OCI-LY7 (cell line): ENCODE data around the gene RASAL1. TPM values are rescaled to one million over a fixed set of nuclear protein-coding genes. Genes with fewer than 3 reads are reported as not detected.

Experiments
- BruUV-seq: library from RNA; stranded (reverse); fragments of 400-500 nt; replicated peaks from 2 replicates; lab custom pipeline; 2021; lab: Mats Ljungman, UMichigan
- CTCF ChIA-PET: fragments of 300-600 bp; sonication (Branson Sonifier 250); formaldehyde crosslinking; loops from one replicate; lab custom pipeline; 2022; ENCODE audit warnings: antibody characterized with exemption; ENCODE audit not compliant: unreplicated experiment; lab: Charles Lee
- POLR2A ChIA-PET: fragments of 300-600 bp; sonication (Branson Sonifier 250); formaldehyde crosslinking; loops from one replicate; lab custom pipeline; 2022; ENCODE audit warnings: antibody characterized with exemption; lab: Charles Lee
- DNase-seq: peaks from one replicate; pipeline ENCODE4 v3.0.0-alpha.2; 2015; ENCODE audit warnings: low spot score
- H2AFZ ChIP-seq: fragments of 200-600 bp; sonication (generic), shearing (Covaris generic); 2 replicates; pipeline ENCODE4 v1.6.1; 2014; ENCODE audit warnings: mild to moderate bottlenecking, antibody characterized with exemption, low read length, moderate library complexity
- H3K27ac ChIP-seq: fragments of 200-600 bp; sonication (generic); 2 replicates; pipeline ENCODE4 v1.5.1; 2014; ENCODE audit warnings: mixed run types, low read depth, mild to moderate bottlenecking, moderate library complexity, low read length, inconsistent platforms; ENCODE audit not compliant: poor library complexity, severe bottlenecking
- H3K36me3 ChIP-seq: fragments of 200-600 bp; sonication (generic); 2 replicates; pipeline ENCODE4 v1.6.1; 2014; ENCODE audit warnings: mild to moderate bottlenecking, antibody characterized with exemption, low read length, moderate library complexity, mixed read lengths; ENCODE audit not compliant: insufficient read depth
- H3K4me1 ChIP-seq: fragments of 200-600 bp; sonication (generic); 2 replicates; pipeline ENCODE4 v1.5.1; 2014; ENCODE audit warnings: mild to moderate bottlenecking, low read length; ENCODE audit not compliant: insufficient read depth, poor library complexity, severe bottlenecking
- H3K4me2 ChIP-seq: fragments of 200-600 bp; sonication (generic); 2 replicates; pipeline ENCODE4 v1.6.1; 2014; ENCODE audit warnings: mild to moderate bottlenecking, low read length
- H3K4me3 ChIP-seq: fragments of 200-600 bp; sonication (generic); 2 replicates; pipeline ENCODE4 v1.5.1; 2014; ENCODE audit warnings: mild to moderate bottlenecking, low read depth, low read length; ENCODE audit not compliant: poor library complexity, severe bottlenecking
- H3K79me2 ChIP-seq: fragments of 200-600 bp; sonication (generic); 2 replicates; pipeline ENCODE4 v1.6.1; 2016; ENCODE audit warnings: low read depth, mild to moderate bottlenecking, low read length, moderate library complexity, mixed read lengths; ENCODE audit not compliant: insufficient read depth
- H3K9me2 ChIP-seq: fragments of 200-600 bp; sonication (generic); 2 replicates; pipeline ENCODE4 v1.6.1; 2016; ENCODE audit warnings: mild to moderate bottlenecking, low read length, mixed read lengths; ENCODE audit not compliant: insufficient read depth
- H3K9me3 ChIP-seq: fragments of 200-600 bp; sonication (generic); 2 replicates; pipeline ENCODE4 v1.6.1; 2014; ENCODE audit warnings: mild to moderate bottlenecking, mixed run types, low read length, mixed read lengths
- H4K20me1 ChIP-seq: fragments of 200-600 bp; sonication (generic); 2 replicates; pipeline ENCODE4 v1.6.1; 2014; ENCODE audit warnings: mild to moderate bottlenecking, antibody characterized with exemption, low read length, moderate library complexity, mixed read lengths; ENCODE audit not compliant: insufficient read depth
- CTCF ChIP-seq: fragments of 200-600 bp; sonication (generic); conservative IDR thresholded peaks from 2 replicates; pipeline ENCODE4 v1.5.1; 2014; ENCODE audit warnings: mild to moderate bottlenecking, antibody characterized with exemption, low read length, moderate library complexity, mixed read lengths
- EZH2phosphoT487 ChIP-seq: fragments of 200-600 bp; sonication (generic); IDR thresholded peaks from 2 replicates; pipeline ENCODE4 v1.6.1; 2018; ENCODE audit warnings: low read depth, borderline replicate concordance, mild to moderate bottlenecking, mixed run types, antibody characterized with exemption, low read length, moderate library complexity, mixed read lengths
- intact Hi-C: fragments of 100-400 bp; cut with micrococcal nuclease; formaldehyde crosslinking; loops from one replicate; pipeline ENCODE4 v1.10.0; 2022; ENCODE audit not compliant: unreplicated experiment
- total RNA-seq, 2 experiments: library from RNA; depleted of rRNA in 1 of 2; stranded (reverse); fragments of >200 nt in 1 of 2; shearing (Covaris generic) in 1 of 2; gene quantifications; 2 replicates each; pipeline ENCODE4 v1.2.3, GENCODE V29; 2014 to 2022

Gene RASAL1
- total RNA-seq, 2 experiments from 2014 or later: 74.4 to 89.1 TPM

DNA sequence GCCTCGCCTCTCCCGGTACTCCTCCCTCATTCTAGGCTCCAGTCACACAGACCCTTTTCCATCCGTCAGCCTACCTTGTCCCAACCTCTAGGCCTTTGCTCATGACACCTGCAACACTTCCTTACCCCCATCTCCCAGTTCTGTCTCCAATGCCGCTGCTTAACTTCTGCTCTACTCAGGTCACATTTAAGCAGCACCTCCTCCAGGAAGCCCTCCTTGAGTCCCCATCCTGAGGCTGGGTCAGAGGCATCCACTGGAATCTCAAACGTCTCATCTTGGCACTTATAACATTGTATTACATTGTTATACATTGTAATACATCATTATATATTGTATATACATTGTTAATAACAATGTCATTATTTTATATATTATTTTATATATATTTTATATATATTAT, 32.8 kb downstream of the RASAL1 start:
- no TSS peak for BruUV-seq
- H3K9me2 ChIP-seq: no peaks in the 10 kb centered on the region
- ChIA-PET POLR2A (interaction anchor here (1.0 to 1.1 kb wide), 2 partner anchors 50 to 52 kb away, joined by 4 read pairs; no protein-coding TSS in a partner anchor), CTCF (interaction anchor here (0.6 to 1.0 kb wide), 4 partner anchors 28 to 72 kb away, joined by 3 to 7 read pairs (median 4); no protein-coding TSS in a partner anchor)
- H3K27ac ChIP-seq: peak overlapping the region; percentile 74
- intact Hi-C loops: no loop called here
- no peaks in the 10 kb centered on the region for H3K79me2 ChIP-seq
- peak overlapping the region; percentile 36 for H3K4me2 ChIP-seq
- TF ChIP-seq EZH2phosphoT487 (no peak), CTCF (no peak)
- H3K4me3 ChIP-seq: no peak overlapping the region
- H3K9me3 ChIP-seq: no peaks in the 10 kb centered on the region
- DNase-seq: no peak
- H4K20me1 ChIP-seq: no peaks in the 10 kb centered on the region
- peaks cover 88% of the 10 kb centered on the region for H3K36me3 ChIP-seq
- no peak overlapping the region for H2AFZ ChIP-seq
- peaks cover 73% of the 10 kb centered on the region for H3K4me1 ChIP-seq

- H3K36me3 ChIP-seq: peaks cover 88% of the 10 kb centered on the region
- peak overlapping the region; percentile 74 for H3K27ac ChIP-seq
- H3K4me1 ChIP-seq: peaks cover 73% of the 10 kb centered on the region
- H3K9me2 ChIP-seq: no peaks in the 10 kb centered on the region
- TF ChIP-seq EZH2phosphoT487: no peak
- no peak for TF ChIP-seq CTCF
- intact Hi-C loops: no loop called here
- CTCF ChIA-PET: no interaction called here
- H3K4me2 ChIP-seq: peak overlapping the region; percentile 37; the same call in 1 of the 2 replicates
- H3K79me2 ChIP-seq: no peaks in the 10 kb centered on the region
- no peak overlapping the region for H2AFZ ChIP-seq
- BruUV-seq: no TSS peak
- POLR2A ChIA-PET: interaction anchor here (1.0 to 2.0 kb wide), 4 partner anchors 9 to 75 kb away, joined by 3 to 7 read pairs (median 5); no protein-coding TSS in a partner anchor
- no peak overlapping the region for H3K4me3 ChIP-seq
- DNase-seq: no peak
- no peaks in the 10 kb centered on the region for H3K9me3 ChIP-seq
- H4K20me1 ChIP-seq: no peaks in the 10 kb centered on the region
These were observed 33.8 kb downstream of the RASAL1 start for GRCh38 chr12:113101751-113102150.

DNA sequence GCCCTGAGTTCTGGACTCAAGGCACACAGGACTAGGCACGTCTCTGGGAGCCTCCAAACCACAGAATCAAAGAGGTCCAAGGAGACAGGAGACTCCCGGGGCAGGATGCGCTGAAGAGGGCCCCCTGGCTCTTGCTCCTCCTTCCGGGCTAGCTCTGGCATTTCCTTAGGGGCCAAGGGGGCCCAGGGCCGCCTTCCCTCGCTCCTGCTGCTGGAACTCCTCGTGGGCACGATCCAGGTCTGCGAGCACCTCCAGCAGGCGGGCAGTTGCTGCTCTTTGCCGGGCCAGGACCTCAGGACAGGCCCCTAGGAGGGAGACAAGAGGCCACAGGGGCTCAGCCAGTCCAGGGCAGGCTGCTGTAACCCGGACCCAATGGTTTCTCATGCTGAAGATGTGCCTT, 35.8 kb downstream of the RASAL1 start:
- peaks cover 88% of the 10 kb centered on the region for H3K36me3 ChIP-seq
- no peak overlapping the region for H3K4me3 ChIP-seq
- no peak for TF ChIP-seq CTCF
- TF ChIP-seq EZH2phosphoT487: no peak
- no TSS peak for BruUV-seq
- CTCF ChIA-PET: interaction anchor here (1.3 to 2.9 kb wide), 2 partner anchors 51 to 55 kb away, joined by 3 to 8 read pairs; no protein-coding TSS in a partner anchor
- intact Hi-C loops: loop anchor here (2.0 kb wide), 3 partner anchors 25 to 53 kb away; partner anchors contain the start of gene RASAL1
- H4K20me1 ChIP-seq: no peaks in the 10 kb centered on the region
- H3K79me2 ChIP-seq: no peaks in the 10 kb centered on the region
- no peaks in the 10 kb centered on the region for H3K9me2 ChIP-seq
- POLR2A ChIA-PET: interaction anchor here (0.7 to 1.1 kb wide), 3 partner anchors 36 to 73 kb away, joined by 3 to 4 read pairs (median 3); partner anchors contain the start of gene RASAL1
- H3K27ac ChIP-seq: peak overlapping the region; percentile 88
- peaks cover 79% of the 10 kb centered on the region for H3K4me1 ChIP-seq
- no peaks in the 10 kb centered on the region for H3K9me3 ChIP-seq
- H2AFZ ChIP-seq: no peak overlapping the region
- H3K4me2 ChIP-seq: no peak overlapping the region
- DNase-seq: no peak
